Endothelial cell (in vitro differentiated cells): ENCODE measurements around the gene C20orf144. TPM values are rescaled to one million over a fixed set of nuclear protein-coding genes. Genes with fewer than 3 reads are reported as not detected.
A peak's percentile ranks its signal among the peaks of the same experiment; 100 is the strongest.

Source experiments
- DNase-seq: peaks from one replicate; pipeline ENCODE4 v3.0.0; 2021; ENCODE audit warnings: low spot score
- H3K27ac Mint-ChIP-seq: one replicate; pipeline ENCODE4 v1.8.0; 2021; ENCODE audit warnings: mixed read lengths, inconsistent platforms; ENCODE audit not compliant: unreplicated experiment
- H3K27me3 Mint-ChIP-seq: one replicate; pipeline ENCODE4 v1.8.0; 2021; ENCODE audit warnings: mild to moderate bottlenecking, moderate library complexity, mixed read lengths, inconsistent platforms; ENCODE audit not compliant: unreplicated experiment
- H3K36me3 Mint-ChIP-seq: one replicate; pipeline ENCODE4 v1.8.0; 2021; ENCODE audit warnings: mild to moderate bottlenecking, low read depth, mixed read lengths, inconsistent platforms; ENCODE audit not compliant: unreplicated experiment
- H3K4me1 Mint-ChIP-seq: one replicate; pipeline ENCODE4 v1.8.0; 2021; ENCODE audit warnings: mild to moderate bottlenecking, mixed read lengths, inconsistent platforms; ENCODE audit not compliant: unreplicated experiment
- H3K4me3 Mint-ChIP-seq: one replicate; pipeline ENCODE4 v1.8.0; 2021; ENCODE audit warnings: mild to moderate bottlenecking, mixed read lengths, inconsistent platforms; ENCODE audit not compliant: unreplicated experiment
- H3K9me3 Mint-ChIP-seq: one replicate; pipeline ENCODE4 v1.8.0; 2021; ENCODE audit warnings: mixed read lengths, inconsistent platforms; ENCODE audit not compliant: unreplicated experiment
- CTCF ChIP-seq: fragments of 200-600 bp; sonication (generic); IDR thresholded peaks from one replicate; pipeline ENCODE4 v1.5.0; 2021; ENCODE audit warnings: antibody characterized with exemption; ENCODE audit not compliant: unreplicated experiment
- total RNA-seq: library from RNA; stranded (reverse); fragmentation: NEBNext Ultra II Directional; extraction: Animal tissue kit (Norgen Biotek cat#: 25700); gene quantifications from one replicate; pipeline ENCODE4 v1.2.1, GENCODE V29; 2021; ENCODE audit not compliant: unreplicated experiment

C20orf144 gene
- total RNA-seq, 1 donor from 2014 or later: not detected

DNA sequence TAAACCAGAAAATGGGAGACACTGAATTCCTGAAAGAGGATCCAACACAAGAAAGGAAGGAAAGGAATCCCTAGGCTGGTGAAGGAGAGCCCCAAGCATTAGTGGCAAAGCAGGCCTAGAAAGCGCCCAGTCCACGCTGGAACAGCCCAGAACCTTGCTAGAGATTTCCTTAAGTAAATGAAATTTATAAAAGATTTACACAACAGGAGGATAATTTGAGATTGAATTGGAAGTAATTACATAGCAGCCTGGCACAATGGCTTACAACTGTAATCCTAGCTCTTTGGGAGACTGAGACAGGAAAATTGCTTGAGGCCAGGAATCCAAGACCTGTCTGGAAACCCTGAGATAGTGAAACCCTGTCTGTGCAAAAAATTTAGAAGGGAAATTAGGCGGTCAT is 26.8 kb upstream of the C20orf144 start:
- DNase-seq: no peak
- Mint-ChIP-seq H3K36me3 (peaks cover 31% of the 10 kb centered on the region), H3K4me1 (no peaks in the 10 kb centered on the region), H3K27ac (no peak overlapping the region), H3K9me3 (no peaks in the 10 kb centered on the region), H3K4me3 (no peak overlapping the region), H3K27me3 (no peaks in the 10 kb centered on the region)
- TF ChIP-seq CTCF: no peak

- Mint-ChIP-seq H3K27me3 (no peaks in the 10 kb centered on the region), H3K27ac (no peak overlapping the region), H3K9me3 (no peaks in the 10 kb centered on the region), H3K4me3 (no peak overlapping the region), H3K4me1 (no peaks in the 10 kb centered on the region), H3K36me3 (peaks cover 26% of the 10 kb centered on the region)
- TF ChIP-seq CTCF: no peak
- no peak for DNase-seq
Observed at GRCh38 chr20:33636776-33637175, 25.4 kb upstream of the C20orf144 start.

DNA sequence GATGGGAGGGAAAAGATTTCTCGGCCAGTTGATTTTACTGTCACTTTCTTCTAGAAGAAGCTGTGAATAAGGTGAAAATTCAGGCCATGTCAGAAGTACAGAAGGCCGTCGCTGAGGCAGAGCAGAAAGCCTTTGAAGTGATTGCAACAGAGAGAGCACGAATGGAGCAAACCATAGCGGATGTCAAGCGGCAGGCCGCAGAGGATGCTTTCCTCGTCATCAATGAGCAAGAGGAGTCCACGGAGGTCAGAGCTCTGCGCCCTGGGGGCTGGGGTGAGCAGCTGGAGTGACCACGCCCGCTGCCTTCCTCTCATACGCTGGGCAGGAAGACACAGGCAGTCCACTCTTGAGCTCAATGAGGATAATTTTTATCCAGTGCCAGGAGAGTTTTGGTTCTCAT is 21.8 kb upstream of the C20orf144 start:
- H3K36me3 Mint-ChIP-seq: peaks cover 31% of the 10 kb centered on the region
- H3K9me3 Mint-ChIP-seq: no peaks in the 10 kb centered on the region
- peaks cover 3% of the 10 kb centered on the region for H3K27me3 Mint-ChIP-seq
- DNase-seq: no peak
- no peaks in the 10 kb centered on the region for H3K4me1 Mint-ChIP-seq
- H3K27ac Mint-ChIP-seq: no peak overlapping the region
- H3K4me3 Mint-ChIP-seq: no peak overlapping the region
- TF ChIP-seq CTCF: no peak

- H3K4me1 Mint-ChIP-seq: no peaks in the 10 kb centered on the region
- H3K9me3 Mint-ChIP-seq: no peaks in the 10 kb centered on the region
- peaks cover 19% of the 10 kb centered on the region for H3K36me3 Mint-ChIP-seq
- no peak for DNase-seq
- H3K27ac Mint-ChIP-seq: no peak overlapping the region
- H3K4me3 Mint-ChIP-seq: no peak overlapping the region
- H3K27me3 Mint-ChIP-seq: peaks cover 7% of the 10 kb centered on the region
- no peak for TF ChIP-seq CTCF
Observed at GRCh38 chr20:33644313-33645071, 17.6 kb upstream of the C20orf144 start.

DNA sequence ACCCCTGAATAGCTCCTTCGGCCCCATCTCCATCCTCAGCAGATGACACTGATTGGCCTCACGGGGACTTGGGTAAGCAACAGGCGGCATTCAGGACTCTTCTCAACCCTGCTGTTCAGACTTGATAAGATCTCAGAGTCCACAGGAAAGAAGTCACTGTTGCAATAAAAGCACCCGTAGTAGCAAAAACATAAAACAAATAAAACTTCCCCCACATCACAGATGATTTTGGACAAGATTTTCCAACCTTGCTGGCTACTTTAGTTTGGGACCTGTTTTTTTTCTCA is 17.1 kb upstream of the C20orf144 start:
- Mint-ChIP-seq H3K9me3 (no peaks in the 10 kb centered on the region), H3K27me3 (peaks cover 7% of the 10 kb centered on the region), H3K4me3 (peak overlapping the region; percentile 56), H3K4me1 (no peaks in the 10 kb centered on the region), H3K27ac (no peak overlapping the region), H3K36me3 (peaks cover 14% of the 10 kb centered on the region)
- no peak for DNase-seq
- TF ChIP-seq CTCF: no peak
